ENCODE results near the gene ZRANB2.
A peak's percentile ranks its signal among the peaks of the same experiment; 100 is the strongest.

Gene ZRANB2

GRCh38 chr1:71068325-71069240 is 12.3 kb downstream of the ZRANB2 start:
- no peak for DNase-seq (ENCODE audit: low read depth)

- DNase-seq (ENCODE audit: low read depth) = no peak
These were observed 26.0 kb downstream of the ZRANB2 start for GRCh38 chr1:71054791-71055190.

- no peak for DNase-seq (ENCODE audit: low read depth)
These were observed 26.5 kb downstream of the ZRANB2 start for GRCh38 chr1:71054281-71054731.

- no peak for DNase-seq (ENCODE audit: low read depth)
These were observed 27.1 kb downstream of the ZRANB2 start for GRCh38 chr1:71053758-71054157.

GRCh38 chr1:71053146-71053545 is 27.7 kb downstream of the ZRANB2 start:
- no peak for DNase-seq (ENCODE audit: low read depth)

- DNase-seq (ENCODE audit: low read depth) = peak; percentile 51
These were observed 30.8 kb downstream of the ZRANB2 start for GRCh38 chr1:71049951-71050598.

GRCh38 chr1:71047635-71048607 is 32.9 kb downstream of the ZRANB2 start, which contains the start of gene PTGER3:
Gene PTGER3 (minus strand): TSS chr1:71047816. CDS start chr1:71047577, 239 bp downstream.
- DNase-seq (ENCODE audit: low read depth) = no peak

GRCh38 chr1:71046891-71047634 is 33.8 kb downstream of the ZRANB2 start:
- DNase-seq (ENCODE audit: low read depth) = no peak

GRCh38 chr1:71045463-71046028 is 35.3 kb downstream of the ZRANB2 start:
- no peak for DNase-seq (ENCODE audit: low read depth)

GRCh38 chr1:71044833-71045232 is 36.0 kb downstream of the ZRANB2 start:
- no peak for DNase-seq (ENCODE audit: low read depth)

GRCh38 chr1:71043065-71043464 is 37.8 kb downstream of the ZRANB2 start:
- no peak for DNase-seq (ENCODE audit: low read depth)

- no peak for DNase-seq (ENCODE audit: low read depth)
These were observed 39.0 kb downstream of the ZRANB2 start for GRCh38 chr1:71041806-71042205.

GRCh38 chr1:71039661-71040262 is 41.1 kb downstream of the ZRANB2 start:
- DNase-seq (ENCODE audit: low read depth) = no peak

GRCh38 chr1:71038942-71039341 is 41.9 kb downstream of the ZRANB2 start:
- DNase-seq (ENCODE audit: low read depth) = no peak

GRCh38 chr1:71037829-71038620 is 42.8 kb downstream of the ZRANB2 start:
- no peak for DNase-seq (ENCODE audit: low read depth)

GRCh38 chr1:71037066-71037465 is 43.8 kb downstream of the ZRANB2 start:
- DNase-seq (ENCODE audit: low read depth) = no peak

GRCh38 chr1:71033136-71033535 is 47.7 kb downstream of the ZRANB2 start:
- DNase-seq (ENCODE audit: low read depth) = no peak

- no peak for DNase-seq (ENCODE audit: low read depth)
These were observed 49.4 kb downstream of the ZRANB2 start for GRCh38 chr1:71031426-71031825.

GRCh38 chr1:71030026-71030425 is 50.8 kb downstream of the ZRANB2 start:
- no peak for DNase-seq (ENCODE audit: low read depth)

- DNase-seq (ENCODE audit: low read depth) = no peak
These were observed 51.9 kb downstream of the ZRANB2 start for GRCh38 chr1:71028981-71029380.

All from fibroblast of the conjunctiva (primary cell).